D341Med (cell line): ENCODE data around the gene DCXR.

Experiments used
- DNase-seq: peaks from one replicate; pipeline ENCODE4 v3.0.0; 2012; ENCODE audit warnings: low spot score

Gene DCXR

GRCh38 chr17:82022310-82022980 is 15.1 kb downstream of the DCXR start, which contains the start of gene CENPX:
Gene CENPX, minus strand, starts transcription at chr17:82022878. Its CDS starts 17 bp downstream, at chr17:82022861.
- DNase-seq, result peak; percentile 59

GRCh38 chr17:82021900-82022309 is 15.6 kb downstream of the DCXR start:
- no peak for DNase-seq

GRCh38 chr17:82021107-82021899 is 16.2 kb downstream of the DCXR start:
- peak; percentile 84 for DNase-seq

- DNase-seq, result no peak
Measured at GRCh38 chr17:82020572-82021106, 16.9 kb downstream of the DCXR start.

GRCh38 chr17:82019690-82020571 is 17.6 kb downstream of the DCXR start:
- peak; percentile 89 for DNase-seq

GRCh38 chr17:82018989-82019689 is 18.4 kb downstream of the DCXR start:
- DNase-seq, result no peak

- DNase-seq, result no peak
Measured at GRCh38 chr17:82018152-82018988, 19.1 kb downstream of the DCXR start.

GRCh38 chr17:82017612-82018151 is 19.8 kb downstream of the DCXR start:
- DNase-seq, result no peak

- DNase-seq, result no peak
Measured at GRCh38 chr17:82016875-82017459, 20.5 kb downstream of the DCXR start.

GRCh38 chr17:82016061-82016874 is 21.2 kb downstream of the DCXR start:
- DNase-seq, result no peak

GRCh38 chr17:82015311-82015971 is 22.1 kb downstream of the DCXR start:
- DNase-seq, result no peak

- no peak for DNase-seq
Measured at GRCh38 chr17:82014971-82015310, 22.6 kb downstream of the DCXR start.

GRCh38 chr17:82014432-82014831 is 23.1 kb downstream of the DCXR start:
- no peak for DNase-seq

- no peak for DNase-seq
Measured at GRCh38 chr17:82013772-82014321, 23.6 kb downstream of the DCXR start.

GRCh38 chr17:82013341-82013740 is 24.2 kb downstream of the DCXR start:
- no peak for DNase-seq

GRCh38 chr17:82012640-82013295 is 24.7 kb downstream of the DCXR start:
- no peak for DNase-seq

GRCh38 chr17:82012261-82012639 is 25.2 kb downstream of the DCXR start:
- no peak for DNase-seq
